HL-60/S4 treated with phorbol 12-myristate 13-acetate at 8.2 ng/mL for 4 days and 3 days (cell line): ENCODE measurements around the gene OR51E1.

ENCODE experiments used
- in situ Hi-C: fragments of 300-500 bp; cut with MboI; formaldehyde crosslinking; loops from 2 replicates; pipeline ENCODE4 v1.15.0; 2022; ENCODE audit warnings: low sequenced_read_pairs

OR51E1 gene

DNA sequence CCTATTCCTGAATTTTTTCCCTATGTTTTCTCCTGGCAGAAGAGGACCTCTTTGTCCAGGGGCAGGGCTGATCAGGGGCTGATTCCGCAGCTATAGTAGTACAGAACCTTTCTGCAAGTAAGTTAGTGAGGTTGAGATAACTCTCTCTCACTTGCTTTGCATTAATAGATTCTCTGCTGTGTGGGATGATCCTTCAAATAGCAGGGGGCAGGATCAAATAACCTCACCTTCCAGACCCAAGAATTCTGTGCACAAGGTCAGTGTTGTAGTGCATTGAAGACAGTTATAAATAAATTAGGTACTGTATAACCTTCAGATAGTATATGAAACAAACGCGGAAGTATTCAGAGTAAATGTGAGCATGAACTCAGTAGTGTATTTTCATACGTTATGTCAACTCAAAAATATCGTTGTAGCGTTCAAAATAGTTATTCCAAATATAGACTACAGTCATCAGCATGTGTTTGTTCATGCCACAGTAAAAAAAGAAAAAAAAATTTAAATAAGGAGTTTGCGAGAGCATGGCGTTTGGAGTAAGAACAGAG is 61.1 kb downstream of the OR51E1 start:
- in situ Hi-C loops: no loop called here
